ENCODE measurements around the gene ATAD2B. TPM values are rescaled to one million over a fixed set of nuclear protein-coding genes. Genes with fewer than 3 reads are reported as not detected.

ATAD2B gene
- total and polyA plus RNA-seq, 12 donors, result 2.2 to 11.8 (median 8.7) TPM

GRCh38 chr2:23719716-23720115 lies 207.2 kb downstream of the ATAD2B start:
- no peak overlapping the region for H3K27ac ChIP-seq
- ATAC-seq, result no peak
- no peaks in the 10 kb centered on the region for H3K27me3 ChIP-seq
- DNase-seq, result no peak
- H3K36me3 ChIP-seq, result peaks cover 0 to 20% (median 0%) of the 10 kb centered on the region in 9 donors
- H3K4me1 ChIP-seq, result peaks cover 0 to 11% (median 4%) of the 10 kb centered on the region in 9 donors
- no peak overlapping the region for H3K4me3 ChIP-seq
- peaks cover 0 to 31% (median 12%) of the 10 kb centered on the region in 11 donors for H3K9me3 ChIP-seq
- 70 to 80% methylated on average over 5 of the region's 5 CpGs for WGBS, 2 donors
- intact Hi-C loops (cut with DNase I), result no loop called here
- TF ChIP-seq, protein P1, sequence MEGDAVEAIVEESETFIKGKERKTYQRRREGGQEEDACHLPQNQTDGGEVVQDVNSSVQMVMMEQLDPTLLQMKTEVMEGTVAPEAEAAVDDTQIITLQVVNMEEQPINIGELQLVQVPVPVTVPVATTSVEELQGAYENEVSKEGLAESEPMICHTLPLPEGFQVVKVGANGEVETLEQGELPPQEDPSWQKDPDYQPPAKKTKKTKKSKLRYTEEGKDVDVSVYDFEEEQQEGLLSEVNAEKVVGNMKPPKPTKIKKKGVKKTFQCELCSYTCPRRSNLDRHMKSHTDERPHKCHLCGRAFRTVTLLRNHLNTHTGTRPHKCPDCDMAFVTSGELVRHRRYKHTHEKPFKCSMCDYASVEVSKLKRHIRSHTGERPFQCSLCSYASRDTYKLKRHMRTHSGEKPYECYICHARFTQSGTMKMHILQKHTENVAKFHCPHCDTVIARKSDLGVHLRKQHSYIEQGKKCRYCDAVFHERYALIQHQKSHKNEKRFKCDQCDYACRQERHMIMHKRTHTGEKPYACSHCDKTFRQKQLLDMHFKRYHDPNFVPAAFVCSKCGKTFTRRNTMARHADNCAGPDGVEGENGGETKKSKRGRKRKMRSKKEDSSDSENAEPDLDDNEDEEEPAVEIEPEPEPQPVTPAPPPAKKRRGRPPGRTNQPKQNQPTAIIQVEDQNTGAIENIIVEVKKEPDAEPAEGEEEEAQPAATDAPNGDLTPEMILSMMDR (IDR thresholded peaks at IDR 0.05), result no peak

DNA sequence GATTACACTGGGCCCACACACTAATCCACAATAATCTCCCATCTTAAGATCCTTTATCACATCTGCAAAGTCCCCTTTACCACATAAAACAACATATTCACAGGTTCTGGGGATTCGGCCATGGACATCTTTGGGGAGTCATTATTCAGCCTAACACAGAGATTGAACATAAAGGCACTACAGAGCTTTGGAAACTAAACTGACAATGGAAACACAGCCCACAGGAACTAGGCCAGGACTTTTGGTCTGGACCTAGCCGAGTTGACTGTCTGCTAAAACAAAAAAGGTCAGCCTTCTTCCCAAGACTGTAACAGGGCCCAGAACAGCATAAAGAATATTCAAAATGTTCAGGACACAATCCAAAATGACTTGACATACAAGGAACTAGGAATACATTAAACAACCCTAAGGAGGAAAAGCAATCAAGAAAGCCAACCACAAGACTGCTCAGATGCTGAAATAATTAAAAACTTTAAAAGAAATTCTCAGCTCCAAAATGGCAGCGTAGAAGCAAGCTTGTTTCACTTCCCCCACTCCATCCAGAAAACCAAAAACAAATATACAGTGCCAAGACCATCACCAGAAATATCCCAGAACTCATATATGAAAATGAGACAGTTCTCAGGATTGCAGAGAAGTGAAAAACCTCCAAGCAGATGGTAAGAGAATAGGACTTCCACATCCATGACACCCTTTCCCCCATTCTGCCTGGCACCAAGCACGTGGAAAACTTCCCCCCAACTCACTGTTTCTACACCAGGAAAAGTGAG lies 207.8 kb downstream of the ATAD2B start:
- no peaks in the 10 kb centered on the region for H3K27me3 ChIP-seq
- ATAC-seq (no peak), DNase-seq (no peak)
- no peak overlapping the region for H3K4me3 ChIP-seq
- intact Hi-C loops (cut with DNase I), result no loop called here
- peaks cover 0 to 11% (median 4%) of the 10 kb centered on the region in 9 donors for H3K4me1 ChIP-seq
- peaks cover 0 to 26% (median 12%) of the 10 kb centered on the region in 11 donors for H3K9me3 ChIP-seq
- no peak overlapping the region for H3K27ac ChIP-seq
- TF ChIP-seq, protein P1 (IDR thresholded peaks at IDR 0.05), result no peak
- peaks cover 0 to 16% (median 0%) of the 10 kb centered on the region in 9 donors for H3K36me3 ChIP-seq
- WGBS, 2 donors, result 92 to 95% methylated on average over 4 of the region's 4 CpGs

- Histone ChIP-seq H3K36me3 (peaks cover 0 to 16% (median 0%) of the 10 kb centered on the region in 9 donors), H3K4me1 (peaks cover 0 to 14% (median 0%) of the 10 kb centered on the region in 9 donors), H3K9me3 (no peaks in the 10 kb centered on the region), H3K4me3 (no peak overlapping the region), H3K27me3 (no peaks in the 10 kb centered on the region), H3K27ac (no peak overlapping the region)
- no peak for ATAC-seq
- 92 to 93% methylated on average over 5 of the region's 5 CpGs for WGBS, 2 donors
- TF ChIP-seq, protein P1 (IDR thresholded peaks at IDR 0.05), result no peak
- intact Hi-C loops (cut with DNase I), result no loop called here
- no peak for DNase-seq
Observed at GRCh38 chr2:23713351-23713750, 213.6 kb downstream of the ATAD2B start.

GRCh38 chr2:23712756-23713151 lies 214.2 kb downstream of the ATAD2B start:
- Histone ChIP-seq H3K9me3 (no peaks in the 10 kb centered on the region), H3K27ac (no peak overlapping the region), H3K27me3 (no peaks in the 10 kb centered on the region), H3K4me3 (no peak overlapping the region), H3K36me3 (peaks cover 0 to 22% (median 1%) of the 10 kb centered on the region in 9 donors), H3K4me1 (peaks cover 0 to 14% (median 0%) of the 10 kb centered on the region in 9 donors)
- 74 to 75% methylated on average over 2 of the region's 2 CpGs for WGBS, 2 donors
- peak in 5 of 8 donors; percentile 11 to 25 (median 18) for ATAC-seq
- no peak for DNase-seq
- intact Hi-C loops (cut with DNase I), result no loop called here
- TF ChIP-seq, protein P1 (IDR thresholded peaks at IDR 0.05), result no peak
